ENCODE measurements around the gene REG3A. TPM values are rescaled to one million over a fixed set of nuclear protein-coding genes. Genes with fewer than 3 reads are reported as not detected.

REG3A gene
- total RNA-seq, 4 donors from 2014 or later = not detected

DNA sequence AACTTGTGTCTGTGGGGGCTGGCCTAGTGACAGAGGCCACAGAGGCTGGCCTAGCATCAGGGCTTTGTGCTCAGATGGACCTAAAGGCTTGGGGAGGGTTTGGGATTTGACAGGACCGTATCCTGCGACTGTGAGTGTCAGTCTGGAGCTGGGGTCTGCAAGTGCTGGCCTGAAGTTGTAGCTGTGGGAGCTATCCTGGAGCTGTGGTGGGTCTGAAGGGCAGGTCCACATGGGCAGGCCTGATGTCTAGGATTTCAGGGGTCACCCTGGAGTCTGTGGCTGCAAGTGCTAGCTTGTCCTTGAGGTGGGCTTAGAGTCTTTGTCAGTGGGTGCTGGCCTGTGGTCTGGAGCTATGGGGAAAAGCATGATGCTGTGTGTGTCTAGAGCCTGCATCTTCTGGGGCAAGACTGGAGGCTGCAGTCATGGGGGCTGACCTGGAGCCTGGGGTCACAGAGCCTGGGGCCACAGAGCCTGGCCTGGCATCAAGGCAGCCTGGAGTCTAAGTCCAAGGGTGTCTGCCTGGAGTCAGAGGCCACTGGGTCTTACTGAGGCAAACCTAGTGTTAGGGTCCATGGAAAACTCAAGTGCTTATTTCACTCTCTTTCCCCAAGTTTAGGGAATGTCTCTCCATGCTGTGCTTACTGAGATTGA, 3.6 kb downstream of the REG3A start:
- DNase-seq = no peak
- no peaks in the 10 kb centered on the region for H3K9me3 ChIP-seq
- in situ Hi-C loops (cut with MboI; ENCODE audit: low pct_ligation_motif_present in 1 of 4, low pct_unique_long_range_greater_than_20kb in 1 of 4, low sequenced_read_pairs in 3 of 4) (no loop called here), intact Hi-C loops (cut with DNase I; ENCODE audit: low total_unique reads) (no loop called here)
- peaks cover 14% of the 10 kb centered on the region for H3K27me3 ChIP-seq
- no peak overlapping the region for H3K27ac ChIP-seq
- no peak overlapping the region for H3K4me3 ChIP-seq
- no peaks in the 10 kb centered on the region for H3K36me3 ChIP-seq
- H3K4me1 ChIP-seq = no peaks in the 10 kb centered on the region
- no peak for TF ChIP-seq POLR2A (IDR thresholded peaks at IDR 0.05)
- no peak for TF ChIP-seq EP300 (IDR thresholded peaks at IDR 0.05; ENCODE audit: low read depth)
- TF ChIP-seq POLR2AphosphoS5 (IDR thresholded peaks at IDR 0.05) = no peak
- TF ChIP-seq, protein P1, sequence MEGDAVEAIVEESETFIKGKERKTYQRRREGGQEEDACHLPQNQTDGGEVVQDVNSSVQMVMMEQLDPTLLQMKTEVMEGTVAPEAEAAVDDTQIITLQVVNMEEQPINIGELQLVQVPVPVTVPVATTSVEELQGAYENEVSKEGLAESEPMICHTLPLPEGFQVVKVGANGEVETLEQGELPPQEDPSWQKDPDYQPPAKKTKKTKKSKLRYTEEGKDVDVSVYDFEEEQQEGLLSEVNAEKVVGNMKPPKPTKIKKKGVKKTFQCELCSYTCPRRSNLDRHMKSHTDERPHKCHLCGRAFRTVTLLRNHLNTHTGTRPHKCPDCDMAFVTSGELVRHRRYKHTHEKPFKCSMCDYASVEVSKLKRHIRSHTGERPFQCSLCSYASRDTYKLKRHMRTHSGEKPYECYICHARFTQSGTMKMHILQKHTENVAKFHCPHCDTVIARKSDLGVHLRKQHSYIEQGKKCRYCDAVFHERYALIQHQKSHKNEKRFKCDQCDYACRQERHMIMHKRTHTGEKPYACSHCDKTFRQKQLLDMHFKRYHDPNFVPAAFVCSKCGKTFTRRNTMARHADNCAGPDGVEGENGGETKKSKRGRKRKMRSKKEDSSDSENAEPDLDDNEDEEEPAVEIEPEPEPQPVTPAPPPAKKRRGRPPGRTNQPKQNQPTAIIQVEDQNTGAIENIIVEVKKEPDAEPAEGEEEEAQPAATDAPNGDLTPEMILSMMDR (IDR thresholded peaks at IDR 0.05) = no peak
- WGBS, 2 donors (ENCODE audit: low coverage in 1 of 2) = 78% methylated on average over 2 of the region's 2 CpGs; no CpG with 5 or more reads in 1 of the 2 donors

DNA sequence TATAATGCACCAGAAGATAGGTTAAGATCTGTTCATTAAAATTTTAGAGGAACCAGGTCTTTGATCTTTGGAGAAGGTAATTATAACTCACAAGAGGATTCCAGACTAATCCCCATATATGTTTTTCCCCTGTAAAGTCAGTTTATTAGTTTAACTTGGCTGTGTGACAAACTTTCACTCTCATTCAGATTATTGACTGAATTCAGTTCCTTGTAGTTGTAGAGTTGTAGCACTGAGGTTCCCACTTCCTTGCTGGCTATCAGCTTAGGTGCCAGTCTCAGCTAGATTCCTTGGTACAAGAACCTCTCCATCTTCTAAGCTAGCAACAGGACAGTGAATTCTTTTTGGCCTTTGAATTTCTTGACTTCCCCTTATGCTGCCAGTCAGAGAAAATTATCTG, 20.1 kb downstream of the REG3A start:
- no peak for DNase-seq
- intact Hi-C loops (cut with DNase I; ENCODE audit: low total_unique reads) = no loop called here

DNA sequence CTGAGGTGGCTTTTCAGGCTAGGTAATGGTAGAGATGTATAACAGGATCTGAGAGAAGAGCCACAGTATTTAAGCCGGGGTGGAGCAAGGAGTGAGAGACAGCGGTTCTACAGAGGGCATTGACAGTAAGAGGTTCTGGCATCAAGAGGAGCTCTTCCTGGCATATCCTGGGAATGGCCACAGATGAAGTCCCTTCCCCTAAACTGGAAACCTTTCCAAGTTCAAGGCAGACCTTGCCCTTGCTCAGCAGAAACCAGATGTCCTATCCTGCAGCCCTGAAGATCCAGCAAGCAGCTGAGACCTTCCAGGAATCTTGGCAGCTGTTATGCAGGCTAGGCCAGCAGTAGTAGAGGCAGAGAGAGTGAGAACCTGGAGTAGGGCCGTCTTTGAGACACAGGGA, 21.2 kb downstream of the REG3A start:
- intact Hi-C loops (cut with DNase I; ENCODE audit: low total_unique reads) (no loop called here), in situ Hi-C loops (cut with MboI; ENCODE audit: low pct_ligation_motif_present in 1 of 4, low pct_unique_long_range_greater_than_20kb in 1 of 4, low sequenced_read_pairs in 3 of 4) (no loop called here)
- H3K4me3 ChIP-seq = no peak overlapping the region
- no peaks in the 10 kb centered on the region for H3K9me3 ChIP-seq
- H3K36me3 ChIP-seq = no peaks in the 10 kb centered on the region
- TF ChIP-seq POLR2AphosphoS5 (IDR thresholded peaks at IDR 0.05) (no peak), POLR2A (IDR thresholded peaks at IDR 0.05) (no peak), EP300 (IDR thresholded peaks at IDR 0.05; ENCODE audit: low read depth) (no peak)
- TF ChIP-seq, protein P1 (IDR thresholded peaks at IDR 0.05) = no peak
- no peak for DNase-seq
- H3K27me3 ChIP-seq = peaks cover 73% of the 10 kb centered on the region
- no peaks in the 10 kb centered on the region for H3K4me1 ChIP-seq
- 86 to 90% methylated on average over 2 to 3 of the region's 3 CpGs for WGBS, 2 donors (ENCODE audit: low coverage in 1 of 2)
- no peak overlapping the region for H3K27ac ChIP-seq

More for the DNA sequence above, 20.1 kb downstream of the REG3A start:
- Histone ChIP-seq H3K4me3 (no peak overlapping the region), H3K9me3 (no peaks in the 10 kb centered on the region), H3K27me3 (peaks cover 74% of the 10 kb centered on the region), H3K4me1 (no peaks in the 10 kb centered on the region), H3K27ac (no peak overlapping the region), H3K36me3 (no peaks in the 10 kb centered on the region)
- in situ Hi-C loops (cut with MboI; ENCODE audit: low pct_ligation_motif_present in 1 of 4, low pct_unique_long_range_greater_than_20kb in 1 of 4, low sequenced_read_pairs in 3 of 4) = no loop called here
- no peak for TF ChIP-seq POLR2A (IDR thresholded peaks at IDR 0.05)

DNA sequence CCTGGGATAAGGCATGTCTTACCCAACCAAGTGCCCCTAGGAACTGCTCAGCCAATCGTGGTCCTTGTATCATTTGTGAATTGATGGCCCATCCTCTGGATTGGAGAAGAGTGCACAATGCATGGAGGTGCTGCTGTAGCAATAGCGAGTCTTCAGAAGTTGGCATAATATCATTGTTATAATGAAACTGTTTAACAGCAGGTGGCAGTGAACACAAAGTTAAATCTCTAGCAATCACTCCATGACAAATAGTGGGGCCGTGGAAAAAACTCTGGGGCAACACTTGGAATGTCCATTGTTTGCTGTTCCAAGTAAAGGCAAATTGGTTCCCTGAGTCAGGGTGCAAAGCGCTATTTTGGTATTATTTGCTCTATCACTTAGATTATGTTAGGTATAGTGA, 27.9 kb downstream of the REG3A start:
- no peak overlapping the region for H3K27ac ChIP-seq
- 38 to 69% methylated on average over 1 to 4 of the region's 4 CpGs for WGBS, 2 donors (ENCODE audit: low coverage in 1 of 2)
- no peaks in the 10 kb centered on the region for H3K36me3 ChIP-seq
- H3K27me3 ChIP-seq = peaks cover 60% of the 10 kb centered on the region
- no peak overlapping the region for H3K4me3 ChIP-seq
- H3K4me1 ChIP-seq = no peaks in the 10 kb centered on the region
- no peak for DNase-seq
- TF ChIP-seq EP300 (IDR thresholded peaks at IDR 0.05; ENCODE audit: low read depth) = no peak
- TF ChIP-seq, protein P1 (IDR thresholded peaks at IDR 0.05) = no peak
- no peak for TF ChIP-seq POLR2AphosphoS5 (IDR thresholded peaks at IDR 0.05)
- TF ChIP-seq POLR2A (IDR thresholded peaks at IDR 0.05) = no peak
- no peaks in the 10 kb centered on the region for H3K9me3 ChIP-seq
- in situ Hi-C loops (cut with MboI; ENCODE audit: low pct_ligation_motif_present in 1 of 4, low pct_unique_long_range_greater_than_20kb in 1 of 4, low sequenced_read_pairs in 3 of 4) = no loop called here
- intact Hi-C loops (cut with DNase I; ENCODE audit: low total_unique reads) = no loop called here

DNA sequence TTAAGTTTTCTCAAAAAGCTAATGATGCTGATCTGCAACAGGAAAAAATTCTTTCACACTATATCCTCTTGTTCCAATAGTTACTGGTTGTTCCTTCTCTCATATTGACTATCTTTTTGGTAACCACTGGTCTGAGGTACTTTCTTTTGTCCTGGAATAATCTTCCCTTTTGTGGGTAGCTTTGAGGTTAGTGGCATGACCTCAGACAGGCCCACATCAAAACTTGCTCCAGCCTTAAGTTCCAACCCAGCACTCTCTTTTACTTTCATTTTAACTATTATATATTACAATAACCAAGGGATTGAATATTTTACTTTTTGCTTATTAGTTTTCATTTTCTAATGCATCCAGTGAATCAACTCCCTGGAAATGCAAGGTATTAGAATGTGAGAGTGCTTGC, 29.7 kb downstream of the REG3A start:
- Histone ChIP-seq H3K27ac (no peak overlapping the region), H3K9me3 (no peaks in the 10 kb centered on the region), H3K4me3 (no peak overlapping the region), H3K4me1 (no peaks in the 10 kb centered on the region), H3K27me3 (peaks cover 47% of the 10 kb centered on the region), H3K36me3 (no peaks in the 10 kb centered on the region)
- in situ Hi-C loops (cut with MboI; ENCODE audit: low pct_ligation_motif_present in 1 of 4, low pct_unique_long_range_greater_than_20kb in 1 of 4, low sequenced_read_pairs in 3 of 4) (no loop called here), intact Hi-C loops (cut with DNase I; ENCODE audit: low total_unique reads) (no loop called here)
- TF ChIP-seq EP300 (IDR thresholded peaks at IDR 0.05; ENCODE audit: low read depth) (no peak), POLR2AphosphoS5 (IDR thresholded peaks at IDR 0.05) (no peak), POLR2A (IDR thresholded peaks at IDR 0.05) (no peak)
- TF ChIP-seq, protein P1 (IDR thresholded peaks at IDR 0.05) = no peak
- no peak for DNase-seq
